ENCODE results near the gene TPST1.

- TF ChIP-seq ZNF274 (IDR thresholded peaks at IDR 0.05; ENCODE audit: low read depth, low read length): no peak
- TF ChIP-seq YY1 (IDR thresholded peaks at IDR 0.05; ENCODE audit: insufficient read depth, insufficient read length): no peak
These were observed 96.1 kb downstream of the TPST1 start for GRCh38 chr7:66301249-66301648.
